ENCODE results near the gene GOLGA3. TPM values are rescaled to one million over a fixed set of nuclear protein-coding genes. Genes with fewer than 3 reads are reported as not detected.
A peak's percentile ranks its signal among the peaks of the same experiment; 100 is the strongest.
"Not testable (repeated sequence)": the region's sequence is repeated elsewhere in the genome, so short reads cannot be mapped to it uniquely, and the experiment has no call there.

The GOLGA3 gene
- total RNA-seq, 2 donors from 2014 or later: 38.2 to 43.5 TPM

DNA sequence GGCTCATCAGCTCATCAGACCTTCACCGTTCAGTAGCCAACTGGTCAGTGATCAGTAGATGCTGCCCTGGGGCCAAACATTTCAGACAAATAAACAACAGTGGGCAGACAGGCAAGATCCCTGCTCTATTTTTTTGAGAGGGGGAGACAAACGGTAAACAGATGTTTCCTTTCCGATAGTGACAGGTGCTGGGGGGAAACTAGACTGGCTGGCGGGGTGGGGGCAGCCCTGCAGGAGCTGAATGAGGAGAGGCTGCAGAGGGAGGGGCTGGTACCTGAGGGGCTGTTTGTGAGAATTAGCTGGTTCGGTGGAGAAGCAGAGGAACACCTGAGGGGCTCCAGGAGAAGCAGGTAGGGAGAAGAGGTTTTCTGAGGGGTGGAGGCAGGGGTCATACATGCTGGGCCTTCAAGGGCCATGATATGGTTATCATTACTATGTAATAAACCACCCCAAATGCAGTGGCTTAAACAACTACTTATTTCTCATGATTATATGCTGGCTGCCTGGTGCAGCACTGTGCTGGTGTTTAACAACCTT, 8.2 kb upstream of the GOLGA3 start:
- WGBS, 2 experiments (ENCODE audit: insufficient coverage in 1 of 2, insufficient read length in 1 of 2): 94 to 100% methylated on average over 1 to 5 of the region's 5 CpGs
- Histone ChIP-seq H3K27me3 (ENCODE audit: control insufficient read depth, insufficient read depth, low read length, poor library complexity, severe bottlenecking) (no peaks in the 10 kb centered on the region), H3K27ac (ENCODE audit: low read depth, low read length) (no peak overlapping the region), H3K36me3 (ENCODE audit: control insufficient read depth, insufficient read depth, low read length) (peaks cover 42% of the 10 kb centered on the region), H3K4me3 (ENCODE audit: low read length) (no peak overlapping the region), H3K9me3 (ENCODE audit: control insufficient read depth, low read length) (no peaks in the 10 kb centered on the region), H3K4me1 (ENCODE audit: control insufficient read depth, insufficient read depth, low read length) (no peaks in the 10 kb centered on the region), H3K9ac (ENCODE audit: extremely low read depth, low read length, poor library complexity, severe bottlenecking) (no peak overlapping the region)
- TF ChIP-seq, protein P1, sequence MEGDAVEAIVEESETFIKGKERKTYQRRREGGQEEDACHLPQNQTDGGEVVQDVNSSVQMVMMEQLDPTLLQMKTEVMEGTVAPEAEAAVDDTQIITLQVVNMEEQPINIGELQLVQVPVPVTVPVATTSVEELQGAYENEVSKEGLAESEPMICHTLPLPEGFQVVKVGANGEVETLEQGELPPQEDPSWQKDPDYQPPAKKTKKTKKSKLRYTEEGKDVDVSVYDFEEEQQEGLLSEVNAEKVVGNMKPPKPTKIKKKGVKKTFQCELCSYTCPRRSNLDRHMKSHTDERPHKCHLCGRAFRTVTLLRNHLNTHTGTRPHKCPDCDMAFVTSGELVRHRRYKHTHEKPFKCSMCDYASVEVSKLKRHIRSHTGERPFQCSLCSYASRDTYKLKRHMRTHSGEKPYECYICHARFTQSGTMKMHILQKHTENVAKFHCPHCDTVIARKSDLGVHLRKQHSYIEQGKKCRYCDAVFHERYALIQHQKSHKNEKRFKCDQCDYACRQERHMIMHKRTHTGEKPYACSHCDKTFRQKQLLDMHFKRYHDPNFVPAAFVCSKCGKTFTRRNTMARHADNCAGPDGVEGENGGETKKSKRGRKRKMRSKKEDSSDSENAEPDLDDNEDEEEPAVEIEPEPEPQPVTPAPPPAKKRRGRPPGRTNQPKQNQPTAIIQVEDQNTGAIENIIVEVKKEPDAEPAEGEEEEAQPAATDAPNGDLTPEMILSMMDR (conservative IDR thresholded peaks at IDR 0.05): no peak
- H3K27me3 Mint-ChIP-seq (ENCODE audit: insufficient read depth): no peaks in the 10 kb centered on the region
- H3K36me3 Mint-ChIP-seq (ENCODE audit: low read depth): peaks cover 60% of the 10 kb centered on the region
- no peaks in the 10 kb centered on the region for H3K4me1 Mint-ChIP-seq
- DNase-seq: no peak
- H3K4me3 Mint-ChIP-seq: no peak overlapping the region
- H3K27ac Mint-ChIP-seq: peak overlapping the region; percentile 55
- H3K9me3 Mint-ChIP-seq: peaks cover 1% of the 10 kb centered on the region

DNA sequence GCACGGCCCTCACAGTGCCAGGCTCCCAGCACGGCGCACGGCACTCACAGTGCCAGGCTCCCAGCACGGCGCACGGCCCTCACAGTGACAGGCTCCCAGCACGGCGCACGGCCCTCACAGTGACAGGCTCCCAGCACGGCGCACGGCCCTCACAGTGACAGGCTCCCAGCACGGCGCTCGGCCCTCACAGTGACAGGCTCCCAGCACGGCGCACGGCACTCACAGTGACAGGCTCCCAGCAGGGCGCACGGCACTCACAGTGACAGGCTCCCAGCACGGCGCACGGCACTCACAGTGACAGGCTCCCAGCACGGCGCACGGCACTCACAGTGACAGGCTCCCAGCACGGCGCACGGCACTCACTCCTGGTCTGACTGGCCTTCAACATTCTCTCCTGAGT, 7.6 kb upstream of the GOLGA3 start:
- not testable (repeated sequence) for H3K4me3 Mint-ChIP-seq; H3K9me3 Mint-ChIP-seq; H3K4me1 ChIP-seq (ENCODE audit: control insufficient read depth, insufficient read depth, low read length); H3K27ac ChIP-seq (ENCODE audit: low read depth, low read length); H3K9me3 ChIP-seq (ENCODE audit: control insufficient read depth, low read length); H3K27me3 Mint-ChIP-seq (ENCODE audit: insufficient read depth); H3K9ac ChIP-seq (ENCODE audit: extremely low read depth, low read length, poor library complexity, severe bottlenecking); H3K4me1 Mint-ChIP-seq; H3K27me3 ChIP-seq (ENCODE audit: control insufficient read depth, insufficient read depth, low read length, poor library complexity, severe bottlenecking); DNase-seq; H3K4me3 ChIP-seq (ENCODE audit: low read length)
- H3K36me3 ChIP-seq (ENCODE audit: control insufficient read depth, insufficient read depth, low read length): peaks cover 40% of the 10 kb centered on the region
- 95 to 98% methylated on average over 26 to 30 of the region's 30 CpGs for WGBS, 2 experiments (ENCODE audit: insufficient coverage in 1 of 2, insufficient read length in 1 of 2)
- Mint-ChIP-seq H3K36me3 (ENCODE audit: low read depth) (peaks cover 61% of the 10 kb centered on the region), H3K27ac (peak overlapping the region; percentile 55)

DNA sequence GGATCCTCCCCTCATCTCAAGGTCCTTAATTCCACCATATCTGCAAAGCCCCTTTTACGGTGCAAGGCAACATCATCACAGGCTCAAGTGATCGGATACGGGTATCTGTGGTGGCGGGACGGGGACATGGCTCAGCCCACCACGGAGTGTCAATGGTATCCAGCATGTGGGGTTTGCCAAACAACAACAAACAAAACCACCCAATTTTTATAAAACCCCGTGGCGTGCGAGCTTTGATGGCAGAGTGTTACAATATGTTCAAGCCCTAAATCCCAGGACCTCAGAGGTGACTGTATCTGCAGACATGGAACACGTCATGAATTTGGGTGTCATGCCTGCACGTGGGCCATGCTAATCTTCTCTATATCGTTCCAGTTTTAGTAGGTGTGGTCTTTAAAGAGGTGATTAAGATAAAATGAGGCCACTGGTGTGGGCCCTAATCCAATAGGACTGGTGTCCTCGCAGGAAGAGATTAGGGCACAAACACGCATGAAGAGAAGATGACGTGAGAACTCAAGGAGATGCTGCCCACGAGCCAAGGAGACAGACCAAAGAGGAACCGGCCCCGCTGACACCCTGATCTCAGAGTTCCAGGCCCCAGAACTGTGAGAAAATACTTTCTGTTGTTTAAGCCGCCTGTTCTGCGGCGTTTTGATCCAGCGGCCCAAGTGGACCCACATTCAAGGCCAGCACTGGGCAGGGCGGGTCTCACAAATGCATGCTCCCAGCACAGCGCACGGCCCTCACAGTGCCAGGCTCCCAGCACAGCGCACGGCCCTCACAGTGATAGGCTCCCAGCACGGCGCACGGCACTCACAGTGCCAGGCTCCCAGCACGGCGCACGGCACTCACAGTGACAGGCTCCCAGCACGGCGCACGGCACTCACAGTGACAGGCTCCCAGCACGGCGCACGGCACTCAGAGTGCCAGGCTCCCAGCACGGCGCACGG, 6.7 kb upstream of the GOLGA3 start:
- Histone ChIP-seq H3K27ac (ENCODE audit: low read depth, low read length) (no peak overlapping the region), H3K4me1 (ENCODE audit: control insufficient read depth, insufficient read depth, low read length) (no peaks in the 10 kb centered on the region), H3K9me3 (ENCODE audit: control insufficient read depth, low read length) (no peaks in the 10 kb centered on the region), H3K27me3 (ENCODE audit: control insufficient read depth, insufficient read depth, low read length, poor library complexity, severe bottlenecking) (no peaks in the 10 kb centered on the region), H3K9ac (ENCODE audit: extremely low read depth, low read length, poor library complexity, severe bottlenecking) (no peak overlapping the region), H3K36me3 (ENCODE audit: control insufficient read depth, insufficient read depth, low read length) (peaks cover 33% of the 10 kb centered on the region), H3K4me3 (ENCODE audit: low read length) (no peak overlapping the region)
- Mint-ChIP-seq H3K27ac (no peak overlapping the region), H3K36me3 (ENCODE audit: low read depth) (peaks cover 60% of the 10 kb centered on the region), H3K9me3 (peaks cover 1% of the 10 kb centered on the region), H3K27me3 (ENCODE audit: insufficient read depth) (no peaks in the 10 kb centered on the region), H3K4me3 (no peak overlapping the region), H3K4me1 (no peaks in the 10 kb centered on the region)
- TF ChIP-seq, protein P1 (conservative IDR thresholded peaks at IDR 0.05): no peak
- WGBS, 2 experiments (ENCODE audit: insufficient coverage in 1 of 2, insufficient read length in 1 of 2): 89 to 94% methylated on average over 20 to 30 of the region's 42 CpGs
- DNase-seq: no peak
